DMS53 (cell line): Measurements from ENCODE around the gene TTYH1.

Experiments used
- DNase-seq: peaks from one replicate; lab custom pipeline; 2025; lab: John Stamatoyannopoulos, UW

The TTYH1 gene

DNA sequence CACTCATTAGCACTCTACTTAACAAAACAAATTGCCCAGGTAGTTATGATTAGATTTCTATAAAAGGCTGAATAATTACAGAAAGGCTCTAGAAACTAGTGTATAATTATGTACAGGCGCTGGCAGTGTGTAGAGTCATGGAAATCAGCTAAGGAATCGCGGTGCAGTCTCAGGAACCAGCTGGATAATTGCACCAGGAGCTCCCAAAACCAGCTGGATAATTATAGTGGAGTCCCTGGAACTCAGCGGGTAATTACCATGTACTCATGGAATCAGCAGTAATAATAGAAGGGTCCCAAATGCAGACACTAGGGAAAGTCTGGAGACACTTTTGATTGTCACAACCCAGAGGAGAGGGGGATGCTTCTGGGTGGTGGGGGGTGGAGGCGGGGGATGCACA, 23.2 kb upstream of the TTYH1 start:
- DNase-seq: no peak

DNA sequence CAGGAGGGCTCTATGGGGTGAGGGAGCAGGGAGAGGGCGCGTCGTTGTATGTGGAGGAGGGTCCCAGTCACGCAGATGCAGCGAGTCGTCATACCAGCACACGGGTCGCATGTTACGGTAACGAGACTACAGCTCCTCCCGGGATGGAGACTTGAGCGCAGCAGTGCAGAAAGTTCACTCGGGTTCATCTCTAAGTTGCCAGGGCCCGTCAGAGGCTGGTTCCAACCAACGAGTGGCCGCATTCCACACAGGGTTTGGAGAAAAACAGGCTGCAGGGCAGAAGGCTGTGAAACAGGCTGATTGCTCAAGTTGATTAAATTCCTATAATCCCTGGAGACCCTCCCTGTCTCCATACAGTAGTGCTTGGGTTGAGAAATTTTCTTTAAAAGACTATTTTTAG, 21.9 kb upstream of the TTYH1 start:
- DNase-seq: no peak

DNA sequence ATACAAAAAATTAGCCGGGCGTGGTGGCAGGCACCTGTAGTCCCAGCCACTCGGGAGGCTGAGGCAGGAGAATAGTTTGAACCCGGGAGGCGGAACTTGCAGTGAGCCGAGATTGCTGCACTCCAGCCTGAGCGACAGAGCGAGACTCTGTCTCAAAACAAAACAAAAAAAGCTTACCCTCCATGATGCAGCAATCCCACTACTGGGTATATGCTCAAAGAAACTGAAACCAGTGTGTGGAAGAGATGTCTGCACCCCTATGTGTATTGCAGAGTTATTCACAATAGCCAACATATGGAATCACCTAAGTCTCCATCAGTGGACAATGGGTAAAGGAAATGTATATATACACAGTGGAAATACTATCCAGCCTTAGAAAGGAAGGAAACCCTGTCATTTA, 19.6 kb upstream of the TTYH1 start:
- no peak for DNase-seq

DNA sequence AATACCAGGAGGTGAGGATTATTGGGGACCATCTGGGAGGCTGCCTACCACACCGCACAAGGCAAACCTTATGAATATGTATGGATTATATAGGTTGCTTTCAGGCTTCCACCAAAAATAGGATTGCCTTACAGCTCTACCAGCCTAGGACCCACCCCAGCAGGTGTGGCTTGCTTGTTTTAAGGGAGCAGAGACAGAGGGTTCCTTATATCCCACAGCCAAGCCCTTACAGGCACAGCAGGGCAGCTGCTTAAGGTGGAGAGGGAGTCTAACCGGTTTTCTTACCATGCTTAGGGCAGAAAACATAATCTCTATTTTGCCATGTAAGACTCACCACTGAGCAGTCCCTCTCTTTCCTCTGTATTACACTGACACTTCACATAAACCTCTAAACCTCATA, 16.1 kb upstream of the TTYH1 start:
- DNase-seq: no peak

DNA sequence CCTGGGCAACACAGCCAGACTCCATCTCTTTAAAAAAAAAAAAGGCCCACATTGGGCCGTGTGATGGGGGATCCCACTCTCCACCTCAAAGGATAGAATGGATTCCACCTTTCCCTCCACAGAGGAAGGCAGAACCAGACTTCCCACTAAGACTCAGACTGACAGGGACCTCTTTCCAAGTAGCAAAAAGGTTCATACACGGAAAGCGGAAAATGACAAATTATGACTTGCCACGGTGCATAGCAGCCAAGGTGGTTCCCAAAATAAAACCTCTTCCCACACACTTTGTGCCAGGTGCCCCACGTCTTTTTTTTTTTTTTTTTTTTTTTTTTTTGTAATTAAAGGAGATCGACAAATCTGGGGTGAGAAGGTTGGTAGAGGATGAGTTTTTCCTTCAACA, 14.4 kb upstream of the TTYH1 start:
- DNase-seq: no peak

DNA sequence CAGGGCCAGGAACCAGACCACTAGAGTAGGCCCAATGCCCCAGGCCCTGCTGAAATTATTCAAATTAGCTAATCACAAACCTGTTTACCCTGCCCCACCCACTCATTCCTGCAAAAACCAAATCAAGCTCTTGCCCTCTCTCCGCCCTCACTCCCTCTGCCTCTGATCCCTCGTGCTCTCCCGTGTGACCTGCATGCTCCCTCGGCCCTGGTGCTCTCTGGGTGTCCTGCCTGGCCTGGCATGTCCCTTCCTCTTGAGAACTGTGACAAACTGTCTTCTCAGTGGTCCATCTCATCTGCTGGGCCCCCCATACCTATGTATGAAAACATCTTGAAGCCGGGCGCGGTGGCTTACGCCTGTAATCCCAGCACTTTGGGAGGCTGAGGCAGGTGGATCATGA, 12.2 kb upstream of the TTYH1 start:
- no peak for DNase-seq

DNA sequence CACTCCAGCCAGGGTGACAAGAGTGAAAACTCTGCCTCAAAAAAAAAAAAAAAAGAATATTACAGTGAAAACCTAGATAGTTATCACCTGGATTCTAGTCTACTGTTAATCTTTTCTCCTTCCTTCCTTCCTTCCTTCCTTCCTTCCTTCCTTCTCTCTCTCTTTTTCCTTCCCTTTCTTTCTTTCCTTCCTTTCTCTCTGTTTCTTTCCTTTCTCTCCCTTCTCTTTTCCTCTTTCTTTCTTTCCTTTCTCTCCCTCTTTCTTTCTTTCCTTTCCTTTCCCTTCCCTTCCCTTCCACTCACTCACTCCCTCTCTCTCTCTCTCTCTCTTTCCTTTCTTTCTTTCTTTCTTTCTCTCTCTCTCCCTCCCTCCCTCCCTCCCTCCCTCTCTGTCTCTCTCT, 9.6 kb upstream of the TTYH1 start:
- no peak for DNase-seq

DNA sequence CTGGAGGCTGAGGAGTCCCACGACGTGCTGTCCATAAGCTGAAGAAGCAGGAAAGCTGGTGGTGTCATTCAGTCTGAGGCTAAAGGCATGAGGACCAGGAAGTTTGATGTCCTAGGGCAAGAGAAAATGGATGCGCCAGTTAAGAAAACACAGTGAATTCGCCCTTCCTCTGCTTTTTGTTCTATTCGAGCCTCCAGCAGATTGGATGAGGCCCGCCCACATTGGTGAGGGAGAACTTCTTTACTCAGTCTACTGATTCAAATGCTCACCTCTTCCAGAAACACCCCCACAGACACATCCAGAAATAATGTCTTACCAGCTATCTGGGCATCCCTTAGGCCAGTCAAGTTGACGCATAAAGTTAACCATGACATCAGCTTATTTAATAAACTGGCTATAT, 7.5 kb upstream of the TTYH1 start:
- DNase-seq: no peak

DNA sequence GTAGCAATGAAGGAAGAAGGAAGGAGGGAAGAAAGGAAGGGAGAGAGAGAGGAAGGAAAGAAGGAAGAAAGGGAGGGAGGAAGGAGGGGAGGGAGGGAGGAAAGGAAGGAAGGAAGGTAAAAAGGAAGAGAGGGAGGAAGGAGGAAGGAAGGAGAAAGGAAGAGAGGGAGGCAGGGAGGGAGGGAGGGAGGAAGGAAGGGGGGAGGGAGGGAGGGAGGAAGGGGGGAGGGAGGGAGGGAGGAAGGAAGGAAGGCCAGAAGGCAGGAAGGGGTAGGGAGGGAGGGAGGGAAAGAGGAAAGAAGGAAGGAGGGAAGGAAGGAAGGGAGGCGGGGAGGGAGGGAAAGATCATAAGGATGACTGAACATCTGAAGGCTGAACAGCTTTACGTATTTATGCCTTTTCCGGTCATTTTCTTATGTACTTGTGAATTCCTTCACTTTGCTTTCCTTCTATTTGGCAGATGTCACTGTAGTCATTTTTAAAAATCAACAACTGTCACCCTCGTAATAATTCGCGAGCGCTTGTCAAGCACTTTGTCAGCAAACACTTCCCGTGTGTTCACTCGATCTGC, 6.7 kb upstream of the TTYH1 start:
- no peak for DNase-seq

DNA sequence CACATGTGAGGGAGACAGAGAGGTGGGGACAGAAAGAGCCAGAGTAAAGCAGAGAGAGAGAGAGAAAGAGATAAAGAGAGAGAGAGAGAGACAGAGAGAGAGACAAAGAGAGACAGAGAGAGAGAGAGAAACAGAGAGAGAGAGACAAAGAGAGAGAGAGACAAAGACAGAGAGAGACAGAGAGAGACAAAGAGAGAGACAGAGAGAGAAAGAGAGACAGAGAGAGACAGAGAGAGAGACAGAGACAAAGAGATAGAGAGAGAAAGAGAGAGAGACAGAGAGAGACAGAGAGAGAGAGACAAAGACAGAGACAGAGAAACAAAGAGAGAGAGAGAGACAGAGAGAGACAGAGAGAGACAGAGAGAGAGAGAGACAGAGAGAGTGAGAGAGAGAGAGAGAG, 4.2 kb upstream of the TTYH1 start:
- no peak for DNase-seq

DNA sequence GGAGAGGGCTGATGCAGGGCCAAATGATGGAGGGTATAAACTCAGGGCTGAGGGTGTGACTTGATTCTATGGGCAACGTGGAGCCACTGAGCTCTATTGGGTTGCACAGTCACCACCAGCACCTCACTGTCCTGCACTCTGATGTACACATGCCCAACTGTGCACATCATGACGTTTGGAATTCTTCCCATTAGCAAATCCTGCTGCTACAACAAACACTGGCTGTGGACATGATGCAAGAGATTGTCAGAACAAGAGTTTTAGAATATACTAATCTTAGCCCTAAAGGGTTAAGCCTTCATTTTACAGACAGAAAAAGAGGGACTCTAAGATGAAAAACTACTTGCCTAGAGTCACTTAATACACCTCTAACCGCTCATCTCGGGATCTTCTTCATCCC, 2.4 kb upstream of the TTYH1 start:
- DNase-seq: no peak

DNA sequence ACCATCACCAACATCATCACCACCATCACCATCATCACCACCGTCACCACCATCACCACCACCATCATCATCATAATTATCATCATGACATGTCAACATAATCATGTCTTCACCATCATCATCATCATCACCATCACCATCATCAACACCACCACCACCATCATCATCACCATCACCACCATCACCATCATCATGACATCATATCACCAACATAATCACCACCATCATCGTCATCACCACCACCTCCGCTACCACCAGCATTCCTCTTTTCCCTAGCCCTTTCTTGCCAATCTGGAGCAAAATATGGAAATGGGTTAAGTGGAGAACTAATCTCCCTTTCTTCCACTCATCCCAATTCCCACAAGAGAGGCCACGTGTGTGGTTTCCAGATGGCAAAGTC, 1.1 kb upstream of the TTYH1 start:
- DNase-seq: no peak

DNA sequence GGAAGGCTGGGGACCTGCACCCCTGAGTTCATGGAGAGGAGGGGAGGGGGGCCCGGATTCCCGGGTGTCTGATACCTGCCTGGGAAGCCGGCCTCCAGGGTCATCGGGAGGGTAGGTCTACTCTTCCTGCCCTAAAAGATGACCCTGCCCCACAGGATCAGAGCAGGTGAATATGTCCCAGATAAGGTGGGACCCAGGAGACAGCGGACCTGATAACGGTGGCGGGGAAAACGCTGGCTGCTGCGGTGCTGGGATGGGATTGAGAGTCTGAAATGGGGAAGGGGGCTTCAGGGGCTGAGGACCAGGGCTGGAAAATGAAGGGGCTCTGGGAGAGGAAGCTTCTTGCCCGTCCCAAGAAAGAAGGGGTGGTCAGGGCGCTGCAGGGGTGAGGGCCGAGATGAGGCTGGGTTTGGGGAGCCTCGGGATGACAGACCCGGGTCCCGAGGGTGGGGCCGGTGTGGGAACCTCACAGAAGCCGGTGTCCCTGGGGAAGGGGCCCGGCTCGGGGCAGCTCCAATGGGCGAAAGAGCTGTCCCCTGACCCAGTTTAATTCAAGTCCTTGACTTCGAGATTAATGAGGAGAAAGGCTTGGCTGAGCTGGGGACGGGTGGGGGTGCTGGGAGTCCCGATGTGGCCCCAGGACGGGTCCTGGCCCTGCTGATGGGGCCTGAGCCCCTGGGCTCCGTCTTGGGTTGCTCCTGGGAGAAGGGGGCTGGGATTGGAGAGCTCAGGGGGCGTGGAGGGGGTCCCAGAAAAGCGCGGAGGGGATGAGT, 823 bp downstream of the TTYH1 start:
- no peak for DNase-seq

DNA sequence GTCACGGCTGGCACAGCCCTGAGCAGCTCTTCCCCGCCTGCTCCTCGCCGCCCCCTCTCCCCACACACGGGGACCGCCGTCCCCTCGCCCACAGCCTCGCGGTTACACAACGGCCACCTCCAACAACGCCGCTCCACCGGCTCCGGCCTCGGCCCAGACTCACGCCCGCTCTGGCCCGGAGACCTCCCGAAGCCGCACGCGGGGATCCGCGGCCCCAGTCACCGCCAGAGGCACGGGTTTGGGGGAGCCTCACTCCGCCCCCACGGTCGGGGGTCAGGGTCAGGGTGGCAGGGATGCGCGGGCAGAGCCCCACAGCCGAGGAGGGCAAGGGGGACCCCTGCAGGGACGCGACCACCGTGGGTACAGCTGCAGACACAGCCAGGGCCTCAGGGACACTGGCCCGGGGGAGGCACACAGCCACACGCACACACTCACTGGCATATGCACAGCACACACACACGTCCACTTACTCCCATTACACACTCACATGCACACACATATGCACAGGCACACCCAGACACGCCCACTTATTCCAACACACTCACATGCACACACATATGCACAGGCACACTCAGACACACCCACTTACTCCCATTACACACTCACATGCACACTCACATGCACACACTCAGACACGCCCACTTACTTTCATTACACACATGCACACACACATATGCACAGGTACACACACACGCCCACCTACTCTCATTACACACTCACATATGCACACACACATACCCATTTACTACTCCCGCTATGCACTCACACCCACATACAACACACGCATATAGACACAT, 1.6 kb downstream of the TTYH1 start:
- no peak for DNase-seq

DNA sequence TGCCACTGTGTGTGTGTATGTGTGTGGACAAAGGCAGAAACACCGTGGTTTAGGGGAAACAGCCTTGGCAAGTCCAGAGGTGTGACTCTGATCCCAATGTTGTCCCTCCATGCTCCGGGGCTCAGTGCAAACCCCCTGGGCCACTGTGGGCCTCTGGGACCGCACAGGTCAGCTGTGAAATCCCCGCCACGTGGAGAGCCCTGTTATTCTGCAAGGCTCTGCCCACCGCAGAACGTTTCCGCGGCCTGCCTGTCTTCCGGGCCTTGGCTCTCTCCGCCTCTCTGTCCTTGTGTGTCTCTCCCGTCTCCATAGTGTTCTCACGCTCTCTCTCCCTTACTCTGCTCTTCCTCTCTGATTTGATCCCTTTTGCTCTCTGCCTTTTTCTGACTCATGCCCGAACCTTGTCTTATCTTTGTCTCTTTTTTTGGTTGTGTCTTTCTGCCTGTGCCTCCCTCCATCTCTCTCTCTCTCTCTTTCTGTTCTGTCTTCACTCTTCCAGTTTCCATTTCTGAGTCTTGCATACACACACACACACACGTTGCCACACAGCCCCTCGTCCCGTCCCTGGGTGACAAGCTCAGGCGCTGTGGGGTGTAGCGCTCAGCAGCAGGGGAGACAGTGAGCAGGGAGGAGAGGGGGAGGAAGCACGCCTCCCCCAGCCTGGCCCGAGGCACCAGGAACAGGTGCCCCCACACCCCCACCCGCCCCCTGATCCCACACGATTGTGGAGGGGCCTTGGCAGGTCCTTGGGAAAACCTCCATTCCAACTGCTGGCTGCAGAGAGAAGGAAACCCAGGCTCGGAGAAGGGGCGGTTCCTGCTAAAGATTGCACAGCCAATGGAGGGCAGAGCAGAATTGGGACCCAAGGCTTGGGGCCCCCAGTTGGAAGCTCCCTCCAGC, 3.0 kb downstream of the TTYH1 start:
- no peak for DNase-seq

DNA sequence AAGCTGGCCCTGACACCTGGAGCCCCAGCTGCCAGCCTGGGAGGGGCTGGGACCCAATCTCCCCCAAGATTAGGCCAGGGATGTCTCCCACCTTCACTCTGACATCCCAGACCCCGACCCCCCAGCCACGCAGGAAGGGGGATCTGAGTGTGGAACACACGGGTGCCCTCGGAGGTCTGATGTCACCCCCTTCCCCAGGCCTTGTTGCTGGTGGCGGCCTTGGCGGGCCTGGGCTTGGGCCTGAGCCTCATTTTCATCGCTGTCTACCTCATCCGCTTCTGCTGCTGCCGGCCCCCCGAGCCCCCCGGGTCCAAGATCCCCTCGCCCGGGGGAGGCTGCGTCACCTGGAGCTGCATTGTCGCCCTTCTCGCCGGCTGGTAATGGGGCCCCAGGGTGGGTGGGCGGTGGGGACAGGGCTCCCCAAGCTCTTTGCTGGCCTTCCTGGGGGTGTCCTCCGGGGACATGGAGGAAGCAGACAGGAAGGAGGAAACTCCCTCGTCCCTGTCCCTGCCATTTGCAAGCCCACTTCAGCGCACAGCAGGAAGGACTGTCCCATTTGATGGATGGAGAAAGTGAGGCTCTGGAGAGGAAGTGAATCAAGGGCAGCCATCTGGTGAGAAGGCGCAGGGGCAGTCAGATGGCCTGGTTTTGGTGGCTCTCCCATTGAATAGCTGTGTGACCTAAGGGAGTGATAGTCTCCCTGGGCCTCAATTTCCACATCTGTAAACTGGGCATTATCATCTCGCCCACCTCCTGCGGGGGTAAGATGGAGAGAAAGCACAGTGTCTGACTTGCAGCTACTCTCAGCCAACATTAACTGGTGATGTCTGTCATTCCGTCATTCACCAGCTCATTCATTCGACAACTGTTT, 3.9 kb downstream of the TTYH1 start:
- DNase-seq: no peak

DNA sequence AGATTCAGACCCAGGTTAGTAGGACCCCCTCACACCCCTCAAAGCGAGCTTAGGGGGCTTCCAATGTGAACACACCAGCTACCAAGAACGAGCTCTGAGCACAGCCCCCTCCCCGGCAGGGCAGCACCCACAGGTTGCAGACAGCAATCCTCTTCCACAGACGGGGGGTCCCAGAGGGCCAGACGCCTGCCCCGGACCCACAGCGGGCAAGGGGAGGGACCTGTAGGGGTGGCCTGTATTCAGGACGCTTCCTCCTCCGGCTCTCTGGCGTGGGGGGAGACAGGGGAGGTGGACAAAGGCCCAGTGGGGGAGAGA, 4.8 kb downstream of the TTYH1 start:
- DNase-seq: no peak

DNA sequence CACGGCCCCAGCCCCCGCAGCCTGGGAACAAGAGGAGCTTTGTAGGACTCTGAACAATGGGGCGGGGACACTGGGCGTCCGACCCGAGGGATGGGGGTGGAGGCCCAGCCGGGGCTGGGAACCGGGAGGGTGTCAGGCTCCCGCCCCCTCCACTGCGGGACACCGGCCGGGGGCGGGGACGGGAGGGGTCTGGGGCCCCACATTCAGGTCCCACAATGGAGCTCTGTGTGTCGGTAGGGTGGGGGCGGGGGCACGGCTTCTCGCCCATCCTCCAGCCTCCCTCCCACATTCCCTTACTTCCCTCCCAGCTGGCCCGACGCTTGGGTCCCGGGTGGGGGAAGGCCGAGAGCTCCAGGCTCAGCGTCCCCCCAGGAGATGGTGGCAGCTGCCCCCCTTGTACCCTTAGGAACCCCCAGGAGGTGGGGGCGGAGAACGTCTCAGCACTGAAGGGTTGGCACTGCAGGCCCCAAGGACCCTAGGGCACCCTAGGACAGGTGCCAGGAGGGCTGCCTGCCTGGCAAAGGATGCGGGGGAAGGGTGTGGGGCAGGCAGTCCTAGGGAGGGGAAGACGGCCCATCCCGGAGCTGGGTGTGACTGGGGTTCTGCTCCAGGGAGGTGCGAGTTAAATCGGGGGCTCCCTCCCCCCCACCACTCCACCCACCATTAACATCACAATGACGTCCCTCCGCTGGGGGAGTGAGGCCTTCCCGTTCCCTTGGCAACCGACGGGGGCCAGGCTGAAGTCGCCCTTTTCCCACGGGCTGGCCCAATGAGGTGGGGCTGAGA, 5.3 kb downstream of the TTYH1 start:
- DNase-seq: no peak

DNA sequence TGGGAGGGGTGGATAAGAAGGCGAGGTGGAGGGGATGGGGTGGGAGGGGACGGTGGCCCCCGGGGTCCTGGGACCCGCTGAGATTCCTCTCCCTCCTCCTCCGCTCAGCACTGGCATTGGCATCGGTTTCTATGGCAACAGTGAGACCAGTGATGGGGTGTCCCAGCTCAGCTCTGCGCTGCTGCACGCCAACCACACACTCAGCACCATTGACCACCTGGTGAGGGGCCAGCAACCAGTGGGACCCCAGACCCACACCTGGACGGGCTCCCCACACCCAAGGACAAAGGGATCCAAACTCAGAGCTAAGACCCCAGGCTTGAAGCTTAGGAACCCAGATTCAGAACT, 5.9 kb downstream of the TTYH1 start:
- DNase-seq: no peak

DNA sequence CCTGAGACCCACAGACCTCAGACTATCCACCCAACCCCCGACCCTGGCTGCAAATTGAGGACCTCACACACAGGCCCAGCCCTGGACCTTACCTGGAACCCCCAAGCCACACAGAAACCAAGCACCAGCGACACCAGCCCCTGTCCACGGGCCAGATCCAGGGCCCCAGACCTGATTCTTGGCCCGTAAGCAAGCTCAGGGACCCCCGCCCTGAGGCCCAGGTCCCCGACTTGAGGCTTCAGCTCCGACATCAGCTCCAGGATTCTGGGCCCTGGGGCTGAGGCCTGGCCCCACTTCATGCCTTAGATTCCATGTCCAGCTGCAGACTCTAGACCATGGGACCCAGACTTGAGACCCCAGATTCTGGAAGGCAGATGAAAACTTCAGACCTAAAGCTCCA, 6.3 kb downstream of the TTYH1 start:
- DNase-seq: no peak

DNA sequence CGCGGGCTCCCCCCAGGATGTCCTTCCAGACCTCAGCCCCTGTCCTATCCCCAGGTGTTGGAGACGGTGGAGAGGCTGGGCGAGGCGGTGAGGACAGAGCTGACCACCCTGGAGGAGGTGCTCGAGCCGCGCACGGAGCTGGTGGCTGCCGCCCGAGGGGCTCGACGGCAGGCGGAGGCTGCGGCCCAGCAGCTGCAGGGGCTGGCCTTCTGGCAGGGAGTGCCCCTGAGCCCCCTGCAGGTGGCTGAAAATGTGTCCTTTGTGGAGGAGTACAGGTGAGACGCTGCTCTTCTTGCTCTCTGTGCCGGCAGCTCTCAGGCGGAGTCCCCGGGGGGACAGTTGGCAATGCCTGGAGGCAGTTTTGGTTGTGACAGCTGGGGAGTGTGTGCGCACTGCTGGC, 6.9 kb downstream of the TTYH1 start:
- DNase-seq: no peak
